Measurements from ENCODE around the gene BSCL2. TPM values are rescaled to one million over a fixed set of nuclear protein-coding genes. Genes with fewer than 3 reads are reported as not detected.

Gene BSCL2
- total RNA-seq, 1 experiment from 2014 or later = 77.4 TPM

GRCh38 chr11:62716206-62716605, 9.0 kb upstream of the BSCL2 start:
- no peaks in the 10 kb centered on the region for H4K20me1 ChIP-seq (ENCODE audit: control insufficient read depth, insufficient read depth, insufficient read length)
- H3K23ac ChIP-seq (ENCODE audit: insufficient read length, low read depth, low read length) = no peak overlapping the region
- Mint-ChIP-seq H3K27me3 (ENCODE audit: low read depth) (no peaks in the 10 kb centered on the region), H3K4me1 (peaks cover 8 to 33% of the 10 kb centered on the region in 2 experiments; a peak in 3 of 4 replicates), H3K9me3 (no peaks in the 10 kb centered on the region), H3K27ac (peak overlapping the region in 2 of 3 experiments; percentile 11 to 78; a peak in 2 of 7 replicates), H3K4me3 (no peak overlapping the region), H3K36me3 (ENCODE audit: insufficient read depth in 1 of 3, low read depth in 3 of 3) (peaks cover 57 to 94% (median 93%) of the 10 kb centered on the region in 3 experiments; a peak in 6 of 7 replicates)
- no peak overlapping the region for H3K18ac ChIP-seq (ENCODE audit: insufficient read length, low read depth, low read length)
- no peak overlapping the region for H2AK5ac ChIP-seq (ENCODE audit: insufficient read length, low read length)
- no peak overlapping the region for H3K56ac ChIP-seq (ENCODE audit: insufficient read length, low read depth, low read length)
- no peak overlapping the region for H2BK20ac ChIP-seq (ENCODE audit: low read depth, low read length, poor library complexity, severe bottlenecking)
- no peak overlapping the region for H3K14ac ChIP-seq (ENCODE audit: insufficient read depth, low read length)
- WGBS (ENCODE audit: extremely low coverage, insufficient read length, low lambda C conversion rate) = no CpG with 5 or more reads among the region's 5 CpGs
- no peak overlapping the region for H3K27ac ChIP-seq (ENCODE audit: insufficient read length, low read depth, low read length)
- no peaks in the 10 kb centered on the region for H3K23me2 ChIP-seq (ENCODE audit: insufficient read length, low read depth, low read length, poor library complexity, severe bottlenecking)
- TF ChIP-seq CTCF (conservative IDR thresholded peaks at IDR 0.05) = no peak
- peaks cover 2% of the 10 kb centered on the region for H3K79me1 ChIP-seq (ENCODE audit: insufficient read depth, low read depth, low read length, poor library complexity, severe bottlenecking)
- no peaks in the 10 kb centered on the region for H3K27me3 ChIP-seq (ENCODE audit: insufficient read depth, low read length)
- no peak overlapping the region for H4K91ac ChIP-seq (ENCODE audit: insufficient read length, low read depth, low read length)
- no peak overlapping the region for H2BK15ac ChIP-seq (ENCODE audit: low read depth, low read length)
- H3K4ac ChIP-seq (ENCODE audit: low read depth, low read length) = no peak overlapping the region
- no peak overlapping the region for H4K5ac ChIP-seq (ENCODE audit: insufficient read length, low read depth, low read length)
- no peaks in the 10 kb centered on the region for H3K9me3 ChIP-seq (ENCODE audit: control insufficient read depth, low read depth, low read length)
- H2BK12ac ChIP-seq (ENCODE audit: insufficient read length, low read depth, low read length) = no peak overlapping the region
- H3K4me2 ChIP-seq (ENCODE audit: insufficient read depth, insufficient read length, low read length) = no peak overlapping the region
- no peak overlapping the region for H2BK120ac ChIP-seq (ENCODE audit: low read depth, low read length, poor library complexity, severe bottlenecking)
- no peak overlapping the region for H2AFZ ChIP-seq (ENCODE audit: low read length)
- no peak overlapping the region for H4K8ac ChIP-seq (replicated peaks; ENCODE audit: insufficient read length, low read depth, low read length)
- no peak overlapping the region for H3T11ph ChIP-seq (ENCODE audit: low read length)
- no peak overlapping the region for H2BK5ac ChIP-seq (ENCODE audit: insufficient read length, low read length)
- DNase-seq = no peak
- no peaks in the 10 kb centered on the region for H3K79me2 ChIP-seq (ENCODE audit: insufficient read depth, low read length)
- H3K9ac ChIP-seq (ENCODE audit: extremely low read depth, insufficient read length, low read length) = no peak overlapping the region
- H3K4me1 ChIP-seq (ENCODE audit: insufficient read depth, low read length) = no peaks in the 10 kb centered on the region
